K562 (cell line): Measurements from ENCODE around the gene MON2. TPM values are rescaled to one million over a fixed set of nuclear protein-coding genes. Genes with fewer than 3 reads are reported as not detected.
A peak's percentile ranks its signal among the peaks of the same experiment; 100 is the strongest.

Source experiments
- C11orf30 ChIP-seq: fragments of 450-650 bp; IDR thresholded peaks from 2 replicates; pipeline ENCODE4 v1.6.1; 2016; ENCODE audit warnings: low read depth, mild to moderate bottlenecking
- CREB1 ChIP-seq, 2 experiments: sonication (generic) in 1 of 2; formaldehyde crosslinking in 1 of 2; IDR thresholded peaks; 2 replicates each; pipeline versions ENCODE4 v1.6.1 to v1.8.0; 2012 to 2022; ENCODE audit warnings: inconsistent platforms in 1 of 2, mild to moderate bottlenecking in 1 of 2, missing genetic modification reagents in 1 of 2, moderate library complexity in 1 of 2
- FOXJ3 ChIP-seq: sonication (generic); formaldehyde crosslinking; IDR thresholded peaks from 2 replicates; pipeline ENCODE4 v1.4.0; 2020; ENCODE audit warnings: mild to moderate bottlenecking, missing genetic modification reagents
- HDAC1 ChIP-seq, 2 experiments: fragments of 450-650 bp; IDR thresholded peaks; 2 replicates each; pipeline ENCODE4 v1.6.1; 2016 to 2017; ENCODE audit warnings: inconsistent platforms in 1 of 2, mild to moderate bottlenecking in 1 of 2, moderate library complexity in 1 of 2
- MNT ChIP-seq, 2 experiments: fragments of 450-650 bp; conservative IDR thresholded peaks; 2 replicates each; pipeline ENCODE4 v1.6.1; 2017; ENCODE audit warnings: mild to moderate bottlenecking in 2 of 2, moderate library complexity in 2 of 2
- NCOA6 ChIP-seq: fragments of 450-650 bp; IDR thresholded peaks from 2 replicates; pipeline ENCODE4 v1.6.1; 2017; ENCODE audit warnings: mild to moderate bottlenecking
- NR2C2 ChIP-seq, 2 experiments: fragments of 200-800 bp in 1 of 2; sonication (Bioruptor generic) in 1 of 2; sonication (generic) in 1 of 2; formaldehyde crosslinking in 1 of 2; IDR thresholded peaks; 2 replicates each; pipeline versions ENCODE4 v1.6.1 to v1.8.0; 2016 to 2022; ENCODE audit warnings: mild to moderate bottlenecking in 1 of 2, missing compliant biosample characterization in 1 of 2, missing genetic modification characterization in 1 of 2, missing genetic modification reagents in 1 of 2
- NRF1 ChIP-seq, 2 experiments: fragments of 450-650 bp; IDR thresholded peaks in 1 of 2; conservative IDR thresholded peaks in 1 of 2; 2 replicates each; pipeline ENCODE4 v1.6.1; 2014; ENCODE audit warnings: mild to moderate bottlenecking in 2 of 2
- PCBP1 ChIP-seq: fragments of 200-400 bp; formaldehyde crosslinking; IDR thresholded peaks from 2 replicates; pipeline ENCODE4 v1.6.1; 2018; ENCODE audit warnings: mild to moderate bottlenecking, low read depth, low read length; ENCODE audit not compliant: poor library complexity, severe bottlenecking
- STAG1 ChIP-seq: sonication (generic); formaldehyde crosslinking; IDR thresholded peaks from 2 replicates; pipeline ENCODE4 v1.5.0; 2020; ENCODE audit warnings: missing genetic modification reagents, borderline replicate concordance
- TEAD2 ChIP-seq: fragments of 450-650 bp; IDR thresholded peaks from 2 replicates; pipeline ENCODE4 v1.6.1; 2016; ENCODE audit warnings: missing genetic modification characterization, control low read depth, missing compliant biosample characterization
- UBTF ChIP-seq, 2 experiments: IDR thresholded peaks; 2 replicates each; pipeline ENCODE4 v1.6.1; 2012; ENCODE audit warnings: improper control_type of control experiment in 2 of 2, low read depth in 2 of 2, low read length in 2 of 2, borderline replicate concordance in 1 of 2
- ZBTB11 ChIP-seq, 3 experiments: fragments of 200-800 bp in 1 of 3; fragments of 250-450 bp in 1 of 3; fragments of 450-650 bp in 1 of 3; sonication (Bioruptor Pico) in 1 of 3; sonication (Bioruptor generic) in 1 of 3; formaldehyde crosslinking in 1 of 3; IDR thresholded peaks; 2 replicates each; pipeline versions ENCODE4 v1.6.1 to v1.8.0; 2016 to 2022; ENCODE audit warnings: mild to moderate bottlenecking in 2 of 3, missing genetic modification characterization in 2 of 3, missing compliant biosample characterization in 1 of 3, moderate library complexity in 1 of 3
- ZBTB34 ChIP-seq: fragments of 250-450 bp; sonication (Bioruptor Pico); IDR thresholded peaks from 2 replicates; pipeline ENCODE4 v1.8.0; 2021; ENCODE audit warnings: mild to moderate bottlenecking, moderate library complexity
- ZNF23 ChIP-seq: fragments of 250-450 bp; sonication (Bioruptor Pico); IDR thresholded peaks from 2 replicates; pipeline ENCODE4 v1.4.0; 2020; ENCODE audit warnings: mild to moderate bottlenecking
- polyA plus RNA-seq, 8 experiments: library from polyadenylated mRNA; depleted of rRNA in 4 of 8; stranded (reverse) in 5 of 8; unstranded in 3 of 8; fragments of >200 nt; fragmentation: Nextera tagmentation in 2 of 8; fragmentation: Illumina TruSeq in 1 of 8; extraction: Ambion mirVana in 2 of 8; extraction: Trizol in 1 of 8; gene quantifications; 2 replicates each; pipeline versions ENCODE4 v1.2.1 to v1.2.3, GENCODE V29; 2011 to 2014; ENCODE audit warnings: inconsistent platforms in 1 of 8, missing spikeins in 1 of 8
- total RNA-seq, 7 experiments: library from RNA; depleted of rRNA in 6 of 7; stranded (reverse); fragments of >200 nt in 6 of 7; fragmentation: Illumina TruSeq in 2 of 7; extraction: Trizol in 2 of 7; gene quantifications; 2 replicates each; pipeline versions ENCODE4 v1.2.1 to v1.2.3, GENCODE V29; 2011 to 2021; ENCODE audit warnings: low replicate concordance in 1 of 7

Gene MON2
- total and polyA plus RNA-seq, 9 of the 15 experiments (the other 6 are each of a cell fraction or from before 2014, with no cell fraction given), result 3.6 to 31.6 (median 16.8) TPM

- TF ChIP-seq ZBTB34 (CRISPR knock-in tag) (no peak), NRF1 (conservative IDR thresholded peaks at IDR 0.05 in 1 of 2, IDR thresholded peaks at IDR 0.05 in 1 of 2) (peak; percentile 68 to 71; a peak in 3 of 4 replicates), ZBTB11 (CRISPR knock-in tag; IDR thresholded peaks at IDR 0.05) (peak in 1 of 3 experiments; percentile 33; a peak in 2 of 6 replicates), ZNF23 (no peak), UBTF (IDR thresholded peaks at IDR 0.05; ENCODE audit: borderline replicate concordance in 1 of 2, low read depth in 2 of 2, low read length in 2 of 2) (peak; percentile 39 to 61; a peak in 2 of 4 replicates), STAG1 (peak; percentile 47; the same call in 1 of the 2 replicates), C11orf30 (peak; percentile 76), HDAC1 (IDR thresholded peaks at IDR 0.05) (peak in 1 of 2 experiments; percentile 64; a peak in 2 of 4 replicates), FOXJ3 (CRISPR knock-in tag) (no peak), CREB1 (IDR thresholded peaks at IDR 0.05) (peak; percentile 82), CREB1 (CRISPR knock-in tag; IDR thresholded peaks at IDR 0.05) (peak; percentile 83), PCBP1 (peak; percentile 95), NCOA6 (no peak), MNT (conservative IDR thresholded peaks at IDR 0.05) (peak; percentile 64 to 79), TEAD2 (no peak), NR2C2 (CRISPR knock-in tag; IDR thresholded peaks at IDR 0.05) (no peak), NR2C2 (tag; IDR thresholded peaks at IDR 0.05) (peak; percentile 75)
Observed at GRCh38 chr12:62466594-62467491, at the start of gene MON2 (continued).
